K562 (cell line): ENCODE measurements around the gene CTH. TPM values are rescaled to one million over a fixed set of nuclear protein-coding genes. Genes with fewer than 3 reads are reported as not detected.

Source experiments
- ATAC-seq: fragments of 200-7000 bp; cut with Tn5 transposase; 3 replicates; pipeline ENCODE4 v1.9.1; 2020; ENCODE audit warnings: moderate library complexity
- BruUV-seq: library from RNA; stranded (reverse); fragments of 400-500 nt; replicated peaks from 2 replicates; lab custom pipeline; 2021; lab: Mats Ljungman, UMichigan
- CTCF ChIA-PET: fragments of 300-600 bp; formaldehyde crosslinking; extraction: SDS; loops from one replicate; lab custom pipeline; 2021; ENCODE audit warnings: low intra/inter-chr PET ratio; lab: Yijun Ruan, JAX
- POLR2A ChIA-PET: fragments of 300-600, 350-650 bp; sonication (Branson Sonifier 250); formaldehyde crosslinking; extraction: SDS; loops from one replicate; lab custom pipeline; 2021; ENCODE audit warnings: antibody characterized with exemption, inconsistent platforms; lab: Yijun Ruan, JAX
- DNase-seq, 4 experiments: peaks; one replicate each; pipeline versions ENCODE4 v3.0.0 to v3.0.0-alpha.2; 2011 to 2018; ENCODE audit warnings: low spot score in 3 of 4, mixed read lengths in 3 of 4; ENCODE audit errors: extremely low read depth in 1 of 4
- FAIRE-seq: peaks from 2 replicates; lab custom pipeline; 2011; peaks lifted over from hg19 to GRCh38; lab: Jason Lieb, UNC
- H2AFZ ChIP-seq: 2 replicates; pipeline ENCODE4 v1.6.0; 2011; ENCODE audit warnings: low read depth, low read length, control low read depth, inconsistent platforms
- H3K27ac ChIP-seq: fragments of 200-600 bp; 3 replicates; pipeline ENCODE4 v1.8.0; 2011; ENCODE audit warnings: low read depth, mild to moderate bottlenecking, control low read depth, inconsistent platforms, low read length, moderate library complexity, mixed read lengths; ENCODE audit errors: extremely low read depth
- H3K27me3 ChIP-seq, 2 experiments: fragments of 300-600 bp in 1 of 2; 2 replicates in 1 of 2; 3 replicates in 1 of 2; pipeline versions ENCODE4 v1.6.0 to v1.8.0; 2011; ENCODE audit warnings: inconsistent platforms in 2 of 2, low read length in 2 of 2, mild to moderate bottlenecking in 1 of 2, mixed read lengths in 1 of 2, moderate library complexity in 1 of 2; ENCODE audit not compliant: control insufficient read depth in 2 of 2, insufficient read depth in 2 of 2
- H3K36me3 ChIP-seq: fragments of 300-600 bp; 3 replicates; pipeline ENCODE4 v1.8.0; 2011; ENCODE audit warnings: mild to moderate bottlenecking, low read length, inconsistent platforms; ENCODE audit not compliant: control insufficient read depth, insufficient read depth
- H3K4me1 ChIP-seq, 2 experiments: fragments of 200-600 bp in 1 of 2; replicated peaks in 1 of 2; 2 replicates in 1 of 2; 3 replicates in 1 of 2; pipeline versions ENCODE4 v1.5.1 to v1.8.0; 2011; ENCODE audit warnings: inconsistent platforms in 2 of 2, low read length in 2 of 2, mild to moderate bottlenecking in 1 of 2, mixed read lengths in 1 of 2, moderate library complexity in 1 of 2; ENCODE audit not compliant: control insufficient read depth in 2 of 2, insufficient read depth in 2 of 2
- H3K4me2 ChIP-seq: 2 replicates; pipeline ENCODE4 v1.6.1; 2011; ENCODE audit warnings: low read length, control low read depth, inconsistent platforms, mixed read lengths; ENCODE audit not compliant: insufficient read depth
- H3K4me3 ChIP-seq: fragments of 200-600 bp; sonication (generic), shearing (Covaris generic); 2 replicates; pipeline ENCODE4 v1.5.1; 2016; ENCODE audit warnings: control low read depth, inconsistent platforms
- H3K79me2 ChIP-seq: fragments of 200-600 bp; 3 replicates; pipeline ENCODE4 v1.8.0; 2011; ENCODE audit warnings: low read length, inconsistent platforms; ENCODE audit not compliant: control insufficient read depth, insufficient read depth
- H3K9ac ChIP-seq, 2 experiments: 2 replicates each; pipeline versions ENCODE4 v1.6.0 to v1.6.1; 2011; ENCODE audit warnings: low read depth in 2 of 2, low read length in 2 of 2, control low read depth in 1 of 2, inconsistent platforms in 1 of 2, mild to moderate bottlenecking in 1 of 2, mixed read lengths in 1 of 2; ENCODE audit not compliant: insufficient read depth in 1 of 2
- H3K9me1 ChIP-seq: one replicate; pipeline ENCODE4 v1.6.0; 2011; ENCODE audit warnings: inconsistent platforms, mild to moderate bottlenecking, low read length, moderate library complexity; ENCODE audit not compliant: control insufficient read depth, insufficient read depth
- H3K9me3 ChIP-seq: replicated peaks from 2 replicates; pipeline ENCODE4 v1.5.1; 2011; ENCODE audit warnings: low read depth, low read length, inconsistent platforms; ENCODE audit not compliant: control insufficient read depth, insufficient read depth
- H4K20me1 ChIP-seq: replicated peaks from 2 replicates; pipeline ENCODE4 v1.6.1; 2011; ENCODE audit warnings: low read length, inconsistent platforms, mixed read lengths; ENCODE audit not compliant: control insufficient read depth, insufficient read depth
- ARID3B ChIP-seq: fragments of 250-450 bp; sonication (Bioruptor Pico); IDR thresholded peaks from 2 replicates; pipeline ENCODE4 v1.4.0; 2020; ENCODE audit warnings: borderline replicate concordance
- RFX1 ChIP-seq: fragments of 450-650 bp; IDR thresholded peaks from 2 replicates; pipeline ENCODE4 v1.6.1; 2016; ENCODE audit warnings: mild to moderate bottlenecking, moderate library complexity
- SMARCC2 ChIP-seq: fragments of 450-650 bp; IDR thresholded peaks from 2 replicates; pipeline ENCODE4 v1.6.1; 2017; ENCODE audit warnings: antibody characterized with exemption, moderate library complexity, mild to moderate bottlenecking, low read depth
- WGBS: fragments of 100-300 bp; shearing (Covaris generic); methylation state at CpG from one replicate; pipeline ENCODE4 v1.1.6; 2016; ENCODE audit warnings: low coverage, mixed read lengths; ENCODE audit not compliant: insufficient coverage; ENCODE audit errors: missing lambda C conversion rate; 5-methylcytosine and 5-hydroxymethylcytosine counted together
- in situ Hi-C: fragments of 300-500 bp; cut with MboI; formaldehyde crosslinking; loops from 4 replicates; pipeline ENCODE4 v1.15.0; 2018; ENCODE audit warnings: inconsistent platforms, mixed read lengths
- intact Hi-C: fragments of 100-400 bp; cut with micrococcal nuclease; formaldehyde crosslinking; loops from 2 replicates; pipeline ENCODE4 v1.14.2; 2022
- polyA plus RNA-seq, 8 experiments: library from polyadenylated mRNA; depleted of rRNA in 4 of 8; stranded (reverse) in 5 of 8; unstranded in 3 of 8; fragments of >200 nt; fragmentation: Nextera tagmentation in 2 of 8; fragmentation: Illumina TruSeq in 1 of 8; extraction: Ambion mirVana in 2 of 8; extraction: Trizol in 1 of 8; gene quantifications; 2 replicates each; pipeline versions ENCODE4 v1.2.1 to v1.2.3, GENCODE V29; 2011 to 2014; ENCODE audit warnings: inconsistent platforms in 1 of 8, missing spikeins in 1 of 8
- total RNA-seq, 7 experiments: library from RNA; depleted of rRNA in 6 of 7; stranded (reverse); fragments of >200 nt in 6 of 7; fragmentation: Illumina TruSeq in 2 of 7; extraction: Trizol in 2 of 7; gene quantifications; 2 replicates each; pipeline versions ENCODE4 v1.2.1 to v1.2.3, GENCODE V29; 2011 to 2021; ENCODE audit warnings: low replicate concordance in 1 of 7

CTH gene
- total and polyA plus RNA-seq, 9 of the 15 experiments (the other 6 are each of a cell fraction or from before 2014, with no cell fraction given) = 8.0 to 54.4 (median 30.9) TPM

- no peak for TF ChIP-seq ARID3B (CRISPR knock-in tag)
These were observed 14.1 kb upstream of the CTH start (continued) for GRCh38 chr1:70397013-70397412.

DNA sequence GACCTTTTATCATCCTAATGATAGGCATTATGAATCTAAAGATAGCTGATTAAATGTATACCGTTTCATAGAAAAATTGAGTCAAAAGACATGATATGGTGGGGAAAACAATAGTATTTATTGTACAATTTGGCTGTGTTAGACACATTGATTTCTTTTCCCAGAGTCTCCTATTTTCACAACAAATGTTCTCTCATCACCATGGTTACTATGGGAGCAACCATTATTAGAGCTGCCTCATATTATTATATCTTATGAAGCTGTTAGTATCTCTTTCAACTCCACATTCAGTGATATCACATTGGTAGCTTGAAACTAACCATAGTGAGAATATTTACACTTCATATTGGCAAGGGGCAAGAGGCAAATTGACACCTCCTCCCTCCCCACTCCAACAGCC, 10.7 kb upstream of the CTH start:
- H3K27me3 ChIP-seq = peaks cover 0 to 3% of the 10 kb centered on the region in 2 experiments; a peak in 1 of 5 replicates
- H3K9ac ChIP-seq = no peak overlapping the region
- intact Hi-C loops (no loop called here), in situ Hi-C loops (no loop called here)
- POLR2A ChIA-PET = interaction anchor here (1.0 to 6.1 kb wide), 2 partner anchors 8 to 11 kb away, joined by 4 to 45 read pairs; partner anchors contain the start of gene CTH
- no peaks in the 10 kb centered on the region for H3K4me1 ChIP-seq
- DNase-seq (no peak), FAIRE-seq (no peak), ATAC-seq (no peak)
- H4K20me1 ChIP-seq = no peaks in the 10 kb centered on the region
- no TSS peak for BruUV-seq
- no peak overlapping the region for H3K4me3 ChIP-seq
- no peak overlapping the region for H3K27ac ChIP-seq
- CTCF ChIA-PET = no interaction called here
- H3K4me2 ChIP-seq = no peak overlapping the region
- no peaks in the 10 kb centered on the region for H3K9me3 ChIP-seq
- TF ChIP-seq RFX1 = peak; percentile 60
- TF ChIP-seq SMARCC2 = no peak
- 12% methylated on average over 1 of the region's 1 CpG for WGBS
- H3K79me2 ChIP-seq = no peaks in the 10 kb centered on the region
- no peaks in the 10 kb centered on the region for H3K9me1 ChIP-seq
- H2AFZ ChIP-seq = no peak overlapping the region
- no peaks in the 10 kb centered on the region for H3K36me3 ChIP-seq
